CD14-positive monocyte (primary cell): ENCODE measurements around the gene MAPK1IP1L. TPM values are rescaled to one million over a fixed set of nuclear protein-coding genes. Genes with fewer than 3 reads are reported as not detected.
"Not testable (repeated sequence)": the region's sequence is repeated elsewhere in the genome, so short reads cannot be mapped to it uniquely, and the experiment has no call there.

Source experiments
- DNase-seq, 3 donors: peaks; one replicate each; pipeline ENCODE4 v3.0.0-alpha.2; 2011 to 2022
- H2AFZ ChIP-seq: 2 replicates; pipeline ENCODE4 v1.6.0; 2012; ENCODE audit warnings: mild to moderate bottlenecking, low read depth, low read length, inconsistent platforms; ENCODE audit not compliant: insufficient read depth, poor library complexity, severe bottlenecking
- H3K27ac ChIP-seq, 2 donors: 1 replicate in 1 of 2; 2 replicates in 1 of 2; pipeline ENCODE4 v1.5.1; 2012 to 2013; ENCODE audit warnings: low read length in 2 of 2, control low read depth in 1 of 2, inconsistent platforms in 1 of 2, low read depth in 1 of 2, mild to moderate bottlenecking in 1 of 2
- H3K27me3 ChIP-seq, 2 donors: one replicate each; pipeline versions ENCODE4 v1.6.0 to v1.6.1; 2011 to 2013; ENCODE audit warnings: low read length in 2 of 2; ENCODE audit not compliant: control insufficient read depth in 2 of 2, insufficient read depth in 2 of 2
- H3K36me3 ChIP-seq, 2 donors: replicated peaks in 1 of 2; 1 replicate in 1 of 2; 2 replicates in 1 of 2; pipeline versions ENCODE4 v1.5.1 to v1.6.1; 2012 to 2013; ENCODE audit warnings: low read length in 2 of 2, control low read depth in 1 of 2, inconsistent platforms in 1 of 2, mild to moderate bottlenecking in 1 of 2; ENCODE audit not compliant: insufficient read depth in 2 of 2, control insufficient read depth in 1 of 2
- H3K4me1 ChIP-seq, 2 donors: 1 replicate in 1 of 2; 2 replicates in 1 of 2; pipeline versions ENCODE4 v1.5.1 to v1.6.1; 2012 to 2013; ENCODE audit warnings: low read length in 2 of 2, control low read depth in 1 of 2, inconsistent platforms in 1 of 2, mild to moderate bottlenecking in 1 of 2, moderate library complexity in 1 of 2; ENCODE audit not compliant: insufficient read depth in 2 of 2, control insufficient read depth in 1 of 2
- H3K4me2 ChIP-seq: replicated peaks from 2 replicates; pipeline ENCODE3; 2012; ENCODE audit warnings: low read length, moderate library complexity, mild to moderate bottlenecking; ENCODE audit not compliant: poor library complexity, severe bottlenecking; ENCODE audit errors: extremely low read depth
- H3K4me3 ChIP-seq, 3 experiments: fragments of 200-600 bp in 1 of 3; sonication (generic) in 1 of 3; replicated peaks in 1 of 3; 1 replicate in 2 of 3; 2 replicates in 1 of 3; pipeline ENCODE4 v1.5.1; 2011 to 2013; ENCODE audit warnings: low read length in 3 of 3, mild to moderate bottlenecking in 3 of 3, control low read depth in 2 of 3, low read depth in 2 of 3, inconsistent platforms in 1 of 3, moderate library complexity in 1 of 3
- H3K79me2 ChIP-seq: 2 replicates; pipeline ENCODE4 v1.6.0; 2012; ENCODE audit warnings: mild to moderate bottlenecking, control low read depth, inconsistent platforms, low read length, moderate library complexity; ENCODE audit not compliant: insufficient read depth
- H3K9ac ChIP-seq: 2 replicates; pipeline ENCODE4 v1.6.0; 2017; ENCODE audit warnings: low read length, mild to moderate bottlenecking; ENCODE audit not compliant: insufficient read depth, poor library complexity, severe bottlenecking
- H3K9me3 ChIP-seq, 2 donors: replicated peaks in 1 of 2; 1 replicate in 1 of 2; 2 replicates in 1 of 2; pipeline versions ENCODE4 v1.5.1 to v1.6.1; 2012 to 2013; ENCODE audit warnings: low read length in 2 of 2, control low read depth in 1 of 2; ENCODE audit not compliant: control insufficient read depth in 1 of 2, insufficient read depth in 1 of 2
- H4K20me1 ChIP-seq: 2 replicates; pipeline ENCODE4 v1.6.0; 2012; ENCODE audit warnings: mild to moderate bottlenecking, low read length, control low read depth, moderate library complexity; ENCODE audit not compliant: insufficient read depth
- H3K27ac Mint-ChIP-seq, 7 donors: one replicate each; pipeline ENCODE4 v1.8.0; 2020; ENCODE audit warnings: mild to moderate bottlenecking in 7 of 7, mixed read lengths in 7 of 7, moderate library complexity in 6 of 7, inconsistent platforms in 2 of 7
- H3K27me3 Mint-ChIP-seq, 3 donors: one replicate each; pipeline ENCODE4 v1.8.0; 2021 to 2022; ENCODE audit warnings: low read depth in 3 of 3, mild to moderate bottlenecking in 3 of 3, mixed read lengths in 3 of 3, moderate library complexity in 3 of 3, inconsistent platforms in 1 of 3
- H3K36me3 Mint-ChIP-seq, 2 donors: one replicate each; pipeline ENCODE4 v1.8.0; 2020; ENCODE audit warnings: mixed read lengths in 2 of 2, inconsistent platforms in 1 of 2, mild to moderate bottlenecking in 1 of 2
- H3K4me1 Mint-ChIP-seq: one replicate; pipeline ENCODE4 v1.8.0; 2020; ENCODE audit warnings: mild to moderate bottlenecking, mixed read lengths
- H3K4me3 Mint-ChIP-seq, 2 donors: one replicate each; pipeline ENCODE4 v1.8.0; 2020; ENCODE audit warnings: mild to moderate bottlenecking in 2 of 2, mixed read lengths in 2 of 2, moderate library complexity in 1 of 2
- H3K9me3 Mint-ChIP-seq, 7 donors: one replicate each; pipeline ENCODE4 v1.8.0; 2020 to 2022; ENCODE audit warnings: mixed read lengths in 7 of 7, mild to moderate bottlenecking in 6 of 7, moderate library complexity in 6 of 7, inconsistent platforms in 2 of 7
- CTCF ChIP-seq: fragments of 200-600 bp; IDR thresholded peaks from one replicate; pipeline ENCODE4 v1.8.0; 2022; ENCODE audit warnings: antibody characterized with exemption, mild to moderate bottlenecking
- WGBS: methylation state at CpG from one replicate; pipeline ENCODE4 v1.1.5; 2013; ENCODE audit warnings: missing lambda C conversion rate; ENCODE audit not compliant: insufficient coverage; 5-methylcytosine and 5-hydroxymethylcytosine counted together
- intact Hi-C, 2 donors: fragments of 100-400 bp; cut with micrococcal nuclease; formaldehyde crosslinking; loops; one replicate each; pipeline versions ENCODE4 v1.15.0 to v1.15.1; 2023
- polyA plus RNA-seq, 3 donors: library from polyadenylated mRNA; depleted of rRNA in 1 of 3; unstranded in 2 of 3; stranded (reverse) in 1 of 3; fragments of 300-500 nt in 2 of 3; fragments of >200 nt in 1 of 3; fragmentation: Illumina TruSeq in 2 of 3; gene quantifications; 1 replicate in 2 of 3; 2 replicates in 1 of 3; pipeline ENCODE4 v1.2.3, GENCODE V29; 2012 to 2021

Gene MAPK1IP1L
- polyA plus RNA-seq, 3 donors = 44.8 to 89.8 (median 67.8) TPM

GRCh38 chr14:55028476-55028875, 23.0 kb upstream of the MAPK1IP1L start:
- no peak for TF ChIP-seq CTCF
- intact Hi-C loops = no loop called here
- Histone ChIP-seq H3K9me3 (no peaks in the 10 kb centered on the region), H3K27ac (no peak overlapping the region), H3K27me3 (no peaks in the 10 kb centered on the region), H3K4me1 (peaks cover 21 to 39% of the 10 kb centered on the region in 2 donors), H3K4me3 (peak overlapping the region in 1 of 3 experiments; percentile 94), H3K4me2 (peak overlapping the region; percentile 90), H3K79me2 (peaks cover 87% of the 10 kb centered on the region), H3K36me3 (peaks cover 8 to 19% of the 10 kb centered on the region in 2 donors), H3K9ac (no peak overlapping the region), H2AFZ (no peak overlapping the region), H4K20me1 (peaks cover 9% of the 10 kb centered on the region)
- H3K27me3 Mint-ChIP-seq = no peaks in the 10 kb centered on the region
- no peak for DNase-seq
- H3K9me3 Mint-ChIP-seq = no peaks in the 10 kb centered on the region
- H3K4me1 Mint-ChIP-seq = peaks cover 41% of the 10 kb centered on the region
- WGBS = no CpG with 5 or more reads among the region's 4 CpGs
- H3K36me3 Mint-ChIP-seq = peaks cover 9 to 10% of the 10 kb centered on the region in 2 donors
- no peak overlapping the region for H3K27ac Mint-ChIP-seq
- peak overlapping the region; percentile 90 to 93 for H3K4me3 Mint-ChIP-seq

GRCh38 chr14:55031190-55031589, 20.3 kb upstream of the MAPK1IP1L start:
- peaks cover 25 to 34% of the 10 kb centered on the region in 2 donors for H3K36me3 Mint-ChIP-seq
- no CpG with 5 or more reads among the region's 2 CpGs for WGBS
- DNase-seq = no peak
- peaks cover 9% of the 10 kb centered on the region for H4K20me1 ChIP-seq
- peaks cover 35% of the 10 kb centered on the region for H3K4me1 Mint-ChIP-seq
- no peak overlapping the region for H3K4me2 ChIP-seq
- peaks cover 71% of the 10 kb centered on the region for H3K79me2 ChIP-seq
- H3K4me3 ChIP-seq = no peak overlapping the region
- intact Hi-C loops = no loop called here
- H3K27ac Mint-ChIP-seq = peak overlapping the region in 1 of 7 donors; percentile 27
- H3K9me3 Mint-ChIP-seq = peaks cover 0 to 1% (median 0%) of the 10 kb centered on the region in 7 donors
- H3K27me3 Mint-ChIP-seq = no peaks in the 10 kb centered on the region
- H3K27me3 ChIP-seq = no peaks in the 10 kb centered on the region
- no peak overlapping the region for H3K4me3 Mint-ChIP-seq
- H3K27ac ChIP-seq = no peak overlapping the region
- no peak for TF ChIP-seq CTCF
- no peak overlapping the region for H2AFZ ChIP-seq
- no peaks in the 10 kb centered on the region for H3K9me3 ChIP-seq
- H3K36me3 ChIP-seq = peaks cover 17 to 44% of the 10 kb centered on the region in 2 donors
- H3K9ac ChIP-seq = no peak overlapping the region
- peaks cover 18 to 32% of the 10 kb centered on the region in 2 donors for H3K4me1 ChIP-seq

- H3K4me1 ChIP-seq, H3K27ac ChIP-seq, H2AFZ ChIP-seq, intact Hi-C loops, H3K9me3 Mint-ChIP-seq, H3K27me3 Mint-ChIP-seq, H3K79me2 ChIP-seq, H3K9ac ChIP-seq, H3K4me1 Mint-ChIP-seq, H3K4me3 ChIP-seq, H3K27me3 ChIP-seq, H3K4me3 Mint-ChIP-seq, DNase-seq, H3K4me2 ChIP-seq, H3K9me3 ChIP-seq: not testable (repeated sequence)
- peak overlapping the region in 1 of 7 donors; percentile 42 for H3K27ac Mint-ChIP-seq
- H3K36me3 Mint-ChIP-seq = peaks cover 45 to 78% of the 10 kb centered on the region in 2 donors
- peaks cover 23 to 77% of the 10 kb centered on the region in 2 donors for H3K36me3 ChIP-seq
- H4K20me1 ChIP-seq = peaks cover 11% of the 10 kb centered on the region
These were observed 13.5 kb upstream of the MAPK1IP1L start for GRCh38 chr14:55037995-55038394.
